ENCODE results near the gene MINDY4B. TPM values are rescaled to one million over a fixed set of nuclear protein-coding genes. Genes with fewer than 3 reads are reported as not detected.

Gene MINDY4B
- total and polyA plus RNA-seq, 2 of the 8 experiments (the other 6 are each of a cell fraction or from before 2014, with no cell fraction given) = not detected

DNA sequence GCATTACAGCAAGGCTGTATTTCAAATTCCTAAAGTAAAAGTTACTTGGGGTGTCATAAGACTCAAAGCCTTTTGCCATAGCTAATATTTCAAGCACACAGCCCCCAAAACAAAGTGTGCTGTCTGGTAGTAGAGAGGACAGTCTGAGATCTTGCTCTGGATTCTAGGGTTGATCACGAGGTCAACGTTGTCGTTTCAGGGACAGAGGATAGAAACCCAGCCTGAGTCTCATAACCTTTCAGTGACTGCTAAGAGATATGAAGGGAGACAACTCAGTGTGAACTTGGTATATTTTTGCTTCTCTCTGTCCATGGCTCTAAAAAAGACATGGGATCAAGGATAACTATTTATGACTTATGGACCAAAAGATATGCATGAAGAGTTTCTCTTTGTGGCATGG, 25.6 kb upstream of the MINDY4B start:
- Histone ChIP-seq H2AFZ (ENCODE audit: low read length) (no peak overlapping the region), H3K4me2 (ENCODE audit: insufficient read depth in 1 of 2, low read depth in 2 of 2, low read length in 2 of 2) (no peak overlapping the region), H3K14ac (ENCODE audit: insufficient read length) (no peak overlapping the region), H2BK15ac (ENCODE audit: low read length) (no peak overlapping the region), H2BK5ac (ENCODE audit: low read depth, low read length) (no peak overlapping the region), H4K8ac (ENCODE audit: extremely low read depth, insufficient read depth, low read length) (no peak overlapping the region), H3K27me3 (replicated peaks in 1 of 4; ENCODE audit: control insufficient read depth in 3 of 4, extremely low read depth in 1 of 4, insufficient read depth in 3 of 4, low read length in 3 of 4) (no peaks in the 10 kb centered on the region), H2BK20ac (ENCODE audit: low read length) (no peak overlapping the region), H4K5ac (ENCODE audit: insufficient read length, low read depth, low read length) (no peak overlapping the region), H3K9ac (replicated peaks in 1 of 4; ENCODE audit: extremely low read depth in 1 of 4, low read depth in 3 of 4, low read length in 3 of 4) (no peak overlapping the region), H3K4me3 (ENCODE audit: extremely low read depth in 1 of 4, insufficient read depth in 2 of 4, low read depth in 3 of 4, low read length in 4 of 4) (no peak overlapping the region), H3K56ac (replicated peaks; ENCODE audit: insufficient read length, low read depth, low read length) (no peak overlapping the region), H3K18ac (ENCODE audit: extremely low read depth, low read length) (no peak overlapping the region), H3K4me1 (replicated peaks in 1 of 4; ENCODE audit: control insufficient read depth in 3 of 4, insufficient read depth in 4 of 4, low read length in 3 of 4) (peaks cover 0 to 2% (median 0%) of the 10 kb centered on the region in 4 experiments; a peak in 1 of 7 replicates), H3K23me2 (ENCODE audit: low read depth, low read length) (no peaks in the 10 kb centered on the region; the same call in 1 of the 2 replicates), H4K20me1 (replicated peaks in 1 of 2; ENCODE audit: control insufficient read depth in 1 of 2, insufficient read depth in 2 of 2, low read length in 2 of 2) (no peaks in the 10 kb centered on the region), H3K9me3 (ENCODE audit: insufficient read depth in 2 of 2, low read depth in 1 of 2, low read length in 1 of 2) (no peaks in the 10 kb centered on the region), H2AK5ac (ENCODE audit: low read depth, low read length) (no peak overlapping the region), H3K36me3 (ENCODE audit: control insufficient read depth in 2 of 4, insufficient read depth in 4 of 4, low read length in 3 of 4) (no peaks in the 10 kb centered on the region), H3K79me2 (ENCODE audit: control insufficient read depth in 1 of 2, insufficient read depth in 2 of 2, low read length in 2 of 2) (no peaks in the 10 kb centered on the region), H3K4ac (replicated peaks; ENCODE audit: insufficient read length, low read depth, low read length) (no peak overlapping the region), H3K27ac (ENCODE audit: low read depth, low read length) (no peak overlapping the region), H3K23ac (ENCODE audit: insufficient read length) (no peak overlapping the region), H3K79me1 (ENCODE audit: low read depth, low read length) (no peaks in the 10 kb centered on the region), H2BK12ac (ENCODE audit: low read depth, low read length) (no peak overlapping the region), H2BK120ac (replicated peaks; ENCODE audit: low read depth, low read length) (no peak overlapping the region), H4K91ac (replicated peaks; ENCODE audit: insufficient read length, low read length) (no peak overlapping the region)
- POLR2A ChIA-PET (ENCODE audit: partially characterized antibody) = no interaction called here
- CTCF ChIA-PET (ENCODE audit: partially characterized antibody) = interaction anchor here (0.5 to 2.5 kb wide), 7 partner anchors 11 to 260 kb away, joined by 3 to 11 read pairs (median 3); partner anchors contain the start of gene MED12L
- DNase-seq (ENCODE audit: low read depth in 1 of 2, low spot score in 2 of 2) = no peak
- whole genome bisulfite sequencing, 2 experiments (ENCODE audit: extremely low coverage in 1 of 2, insufficient coverage in 1 of 2, insufficient read length in 1 of 2, insufficient replicate concordance in 2 of 2, low coverage in 1 of 2, low lambda C conversion rate in 2 of 2, missing lambda C conversion rate in 1 of 2) = 50% methylated on average over 3 of the region's 3 CpGs; no CpG with 5 or more reads in 1 of the 2 experiments
- no peak for FAIRE-seq
- TF ChIP-seq MAFK (IDR thresholded peaks at IDR 0.05; ENCODE audit: low read depth, low read length) (no peak), SIN3A (conservative IDR thresholded peaks at IDR 0.05 in 1 of 2, IDR thresholded peaks at IDR 0.05 in 1 of 2; ENCODE audit: low read depth in 1 of 2, low read length in 2 of 2) (no peak), POU5F1 (IDR thresholded peaks at IDR 0.05; ENCODE audit: low read depth, low read length) (no peak), KDM4A (IDR thresholded peaks at IDR 0.05; ENCODE audit: low read depth, low read length, severe bottlenecking) (no peak), HDAC2 (IDR thresholded peaks at IDR 0.05; ENCODE audit: borderline replicate concordance in 1 of 2, low read depth in 2 of 2, low read length in 2 of 2) (no peak), TBP (IDR thresholded peaks at IDR 0.05; ENCODE audit: low read depth, low read length) (no peak), NRF1 (IDR thresholded peaks at IDR 0.05; ENCODE audit: low read depth, low read length) (no peak)
- TF ChIP-seq, protein P1, sequence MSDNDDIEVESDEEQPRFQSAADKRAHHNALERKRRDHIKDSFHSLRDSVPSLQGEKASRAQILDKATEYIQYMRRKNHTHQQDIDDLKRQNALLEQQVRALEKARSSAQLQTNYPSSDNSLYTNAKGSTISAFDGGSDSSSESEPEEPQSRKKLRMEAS (IDR thresholded peaks at IDR 0.05) = no peak
- TF ChIP-seq, protein P2, sequence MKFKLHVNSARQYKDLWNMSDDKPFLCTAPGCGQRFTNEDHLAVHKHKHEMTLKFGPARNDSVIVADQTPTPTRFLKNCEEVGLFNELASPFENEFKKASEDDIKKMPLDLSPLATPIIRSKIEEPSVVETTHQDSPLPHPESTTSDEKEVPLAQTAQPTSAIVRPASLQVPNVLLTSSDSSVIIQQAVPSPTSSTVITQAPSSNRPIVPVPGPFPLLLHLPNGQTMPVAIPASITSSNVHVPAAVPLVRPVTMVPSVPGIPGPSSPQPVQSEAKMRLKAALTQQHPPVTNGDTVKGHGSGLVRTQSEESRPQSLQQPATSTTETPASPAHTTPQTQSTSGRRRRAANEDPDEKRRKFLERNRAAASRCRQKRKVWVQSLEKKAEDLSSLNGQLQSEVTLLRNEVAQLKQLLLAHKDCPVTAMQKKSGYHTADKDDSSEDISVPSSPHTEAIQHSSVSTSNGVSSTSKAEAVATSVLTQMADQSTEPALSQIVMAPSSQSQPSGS (IDR thresholded peaks at IDR 0.05; ENCODE audit: low read length) = no peak

Measured in H1 (cell line).